Measurements from ENCODE around the gene KLK14. TPM values are rescaled to one million over a fixed set of nuclear protein-coding genes. Genes with fewer than 3 reads are reported as not detected.

The KLK14 gene
- polyA plus RNA-seq, 1 experiment = 0.06 TPM

- TF ChIP-seq CTCF (IDR thresholded peaks at IDR 0.05; ENCODE audit: insufficient read depth, low read depth, low read length) = no peak
- DNase-seq (ENCODE audit: low read depth) = no peak
- H3K36me3 ChIP-seq (ENCODE audit: control insufficient read depth, insufficient read depth, low read length) = no peaks in the 10 kb centered on the region
- ChIA-PET CTCF (no interaction called here), POLR2A (no interaction called here)
- no peaks in the 10 kb centered on the region; the same call in 1 of the 2 replicates for H3K27me3 ChIP-seq (ENCODE audit: control insufficient read depth, insufficient read depth, low read length)
- no peak overlapping the region for H3K4me3 ChIP-seq (ENCODE audit: low read depth, low read length)
Measured at GRCh38 chr19:51119101-51119500, 36.4 kb upstream of the KLK14 start.

- H3K36me3 ChIP-seq (ENCODE audit: control insufficient read depth, insufficient read depth, low read length) = no peaks in the 10 kb centered on the region; the same call in 1 of the 2 replicates
- no peak overlapping the region for H3K4me3 ChIP-seq (ENCODE audit: low read depth, low read length)
- POLR2A ChIA-PET = no interaction called here
- H3K27me3 ChIP-seq (ENCODE audit: control insufficient read depth, insufficient read depth, low read length) = no peaks in the 10 kb centered on the region; the same call in 1 of the 2 replicates
- no peak for TF ChIP-seq CTCF (IDR thresholded peaks at IDR 0.05; ENCODE audit: insufficient read depth, low read depth, low read length)
- DNase-seq (ENCODE audit: low read depth) = no peak
- CTCF ChIA-PET = no interaction called here
Measured at GRCh38 chr19:51116736-51117286, 34.1 kb upstream of the KLK14 start.

GRCh38 chr19:51114087-51114729 lies 31.5 kb upstream of the KLK14 start:
- no peak for TF ChIP-seq CTCF (IDR thresholded peaks at IDR 0.05; ENCODE audit: insufficient read depth, low read depth, low read length)
- ChIA-PET CTCF (interaction anchor here (1.0 kb wide), 2 partner anchors 12 to 17 kb away, joined by 3 to 4 read pairs; no protein-coding TSS in a partner anchor), POLR2A (no interaction called here)
- Histone ChIP-seq H3K36me3 (ENCODE audit: control insufficient read depth, insufficient read depth, low read length) (no peaks in the 10 kb centered on the region; the same call in 1 of the 2 replicates), H3K27me3 (ENCODE audit: control insufficient read depth, insufficient read depth, low read length) (no peaks in the 10 kb centered on the region; the same call in 1 of the 2 replicates), H3K4me3 (ENCODE audit: low read depth, low read length) (no peak overlapping the region)
- no peak for DNase-seq (ENCODE audit: low read depth)

GRCh38 chr19:51111606-51112005 lies 28.9 kb upstream of the KLK14 start:
- H3K4me3 ChIP-seq (ENCODE audit: low read depth, low read length) = no peak overlapping the region
- CTCF ChIA-PET = no interaction called here
- POLR2A ChIA-PET = no interaction called here
- no peaks in the 10 kb centered on the region; the same call in 1 of the 2 replicates for H3K36me3 ChIP-seq (ENCODE audit: control insufficient read depth, insufficient read depth, low read length)
- no peak for DNase-seq (ENCODE audit: low read depth)
- TF ChIP-seq CTCF (IDR thresholded peaks at IDR 0.05; ENCODE audit: insufficient read depth, low read depth, low read length) = no peak
- no peaks in the 10 kb centered on the region; the same call in 1 of the 2 replicates for H3K27me3 ChIP-seq (ENCODE audit: control insufficient read depth, insufficient read depth, low read length)

- H3K27me3 ChIP-seq (ENCODE audit: control insufficient read depth, insufficient read depth, low read length) = no peaks in the 10 kb centered on the region
- ChIA-PET CTCF (interaction anchor here (1.8 kb wide), 1 partner anchor 14 kb away, joined by 5 read pairs; no protein-coding TSS in a partner anchor), POLR2A (no interaction called here)
- H3K36me3 ChIP-seq (ENCODE audit: control insufficient read depth, insufficient read depth, low read length) = no peaks in the 10 kb centered on the region; the same call in 1 of the 2 replicates
- DNase-seq (ENCODE audit: low read depth) = no peak
- TF ChIP-seq CTCF (IDR thresholded peaks at IDR 0.05; ENCODE audit: insufficient read depth, low read depth, low read length) = no peak
- no peak overlapping the region for H3K4me3 ChIP-seq (ENCODE audit: low read depth, low read length)
Measured at GRCh38 chr19:51110666-51110971, 27.9 kb upstream of the KLK14 start.
